Liver (tissue), 3 donors: Measurements from ENCODE around the gene BCL7C.

Experiments used
- EGR1 ChIP-seq, 2 donors: IDR thresholded peaks; 2 replicates each; pipeline ENCODE4 v1.6.1; 2016 to 2018; ENCODE audit warnings: antibody characterized with exemption in 2 of 2, low read depth in 2 of 2
- FOXA1 ChIP-seq: IDR thresholded peaks from 2 replicates; pipeline ENCODE4 v1.6.1; 2016; ENCODE audit warnings: antibody characterized with exemption
- GABPA ChIP-seq, 2 donors: IDR thresholded peaks in 1 of 2; conservative IDR thresholded peaks in 1 of 2; 2 replicates each; pipeline ENCODE4 v1.6.1; 2016; ENCODE audit warnings: antibody characterized with exemption in 2 of 2, mild to moderate bottlenecking in 1 of 2, moderate library complexity in 1 of 2
- HNF4A ChIP-seq, 2 donors: conservative IDR thresholded peaks; 2 replicates each; pipeline ENCODE4 v1.6.1; 2016; ENCODE audit warnings: antibody characterized with exemption in 2 of 2, mild to moderate bottlenecking in 2 of 2
- HNF4G ChIP-seq: IDR thresholded peaks from 2 replicates; pipeline ENCODE4 v1.6.1; 2016; ENCODE audit warnings: antibody characterized with exemption
- RAD21 ChIP-seq, 2 donors: IDR thresholded peaks; 2 replicates each; pipeline ENCODE4 v1.6.1; 2016; ENCODE audit warnings: antibody characterized with exemption in 2 of 2, mild to moderate bottlenecking in 2 of 2
- RXRA ChIP-seq, 2 donors: IDR thresholded peaks; 2 replicates each; pipeline ENCODE4 v1.6.1; 2017 to 2018; ENCODE audit warnings: antibody characterized with exemption in 2 of 2, mild to moderate bottlenecking in 1 of 2
- SP1 ChIP-seq: IDR thresholded peaks from 2 replicates; pipeline ENCODE4 v1.6.1; 2018; ENCODE audit warnings: antibody characterized with exemption, mild to moderate bottlenecking
- TAF1 ChIP-seq: conservative IDR thresholded peaks from 2 replicates; pipeline ENCODE4 v1.6.1; 2016; ENCODE audit warnings: antibody characterized with exemption, mild to moderate bottlenecking
- YY1 ChIP-seq: IDR thresholded peaks from 2 replicates; pipeline ENCODE4 v1.6.1; 2016; ENCODE audit warnings: antibody characterized with exemption, mild to moderate bottlenecking
- TF ChIP-seq, protein P1 (sequence below): IDR thresholded peaks from 2 replicates; pipeline ENCODE4 v1.6.1; 2016; ENCODE audit warnings: antibody characterized with exemption
- TF ChIP-seq, protein P2 (sequence below): fragments of 150-350 bp; IDR thresholded peaks from 2 replicates; pipeline ENCODE4 v1.5.1; 2017; ENCODE audit warnings: improper control_type of control experiment, low read depth, low read length; ENCODE audit not compliant: missing input control
- TF ChIP-seq, protein P3 (sequence below): IDR thresholded peaks from 2 replicates; pipeline ENCODE4 v1.6.1; 2016; ENCODE audit warnings: antibody characterized with exemption
- donor health status: healthy.
- donor health status: healthy.

- TF ChIP-seq, protein P1, sequence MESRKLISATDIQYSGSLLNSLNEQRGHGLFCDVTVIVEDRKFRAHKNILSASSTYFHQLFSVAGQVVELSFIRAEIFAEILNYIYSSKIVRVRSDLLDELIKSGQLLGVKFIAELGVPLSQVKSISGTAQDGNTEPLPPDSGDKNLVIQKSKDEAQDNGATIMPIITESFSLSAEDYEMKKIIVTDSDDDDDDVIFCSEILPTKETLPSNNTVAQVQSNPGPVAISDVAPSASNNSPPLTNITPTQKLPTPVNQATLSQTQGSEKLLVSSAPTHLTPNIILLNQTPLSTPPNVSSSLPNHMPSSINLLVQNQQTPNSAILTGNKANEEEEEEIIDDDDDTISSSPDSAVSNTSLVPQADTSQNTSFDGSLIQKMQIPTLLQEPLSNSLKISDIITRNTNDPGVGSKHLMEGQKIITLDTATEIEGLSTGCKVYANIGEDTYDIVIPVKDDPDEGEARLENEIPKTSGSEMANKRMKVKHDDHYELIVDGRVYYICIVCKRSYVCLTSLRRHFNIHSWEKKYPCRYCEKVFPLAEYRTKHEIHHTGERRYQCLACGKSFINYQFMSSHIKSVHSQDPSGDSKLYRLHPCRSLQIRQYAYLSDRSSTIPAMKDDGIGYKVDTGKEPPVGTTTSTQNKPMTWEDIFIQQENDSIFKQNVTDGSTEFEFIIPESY, result no peak
- TF ChIP-seq GABPA (IDR thresholded peaks at IDR 0.05 in 1 of 2, conservative IDR thresholded peaks at IDR 0.05 in 1 of 2) (no peak), HNF4A (conservative IDR thresholded peaks at IDR 0.05) (no peak), RXRA (IDR thresholded peaks at IDR 0.05) (no peak), SP1 (no peak), FOXA1 (no peak), RAD21 (IDR thresholded peaks at IDR 0.05) (no peak), HNF4G (no peak), YY1 (no peak), EGR1 (IDR thresholded peaks at IDR 0.05; ENCODE audit: low read depth in 2 of 2) (no peak), TAF1 (no peak)
- TF ChIP-seq, protein P2, sequence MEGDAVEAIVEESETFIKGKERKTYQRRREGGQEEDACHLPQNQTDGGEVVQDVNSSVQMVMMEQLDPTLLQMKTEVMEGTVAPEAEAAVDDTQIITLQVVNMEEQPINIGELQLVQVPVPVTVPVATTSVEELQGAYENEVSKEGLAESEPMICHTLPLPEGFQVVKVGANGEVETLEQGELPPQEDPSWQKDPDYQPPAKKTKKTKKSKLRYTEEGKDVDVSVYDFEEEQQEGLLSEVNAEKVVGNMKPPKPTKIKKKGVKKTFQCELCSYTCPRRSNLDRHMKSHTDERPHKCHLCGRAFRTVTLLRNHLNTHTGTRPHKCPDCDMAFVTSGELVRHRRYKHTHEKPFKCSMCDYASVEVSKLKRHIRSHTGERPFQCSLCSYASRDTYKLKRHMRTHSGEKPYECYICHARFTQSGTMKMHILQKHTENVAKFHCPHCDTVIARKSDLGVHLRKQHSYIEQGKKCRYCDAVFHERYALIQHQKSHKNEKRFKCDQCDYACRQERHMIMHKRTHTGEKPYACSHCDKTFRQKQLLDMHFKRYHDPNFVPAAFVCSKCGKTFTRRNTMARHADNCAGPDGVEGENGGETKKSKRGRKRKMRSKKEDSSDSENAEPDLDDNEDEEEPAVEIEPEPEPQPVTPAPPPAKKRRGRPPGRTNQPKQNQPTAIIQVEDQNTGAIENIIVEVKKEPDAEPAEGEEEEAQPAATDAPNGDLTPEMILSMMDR, result no peak
- TF ChIP-seq, protein P3, sequence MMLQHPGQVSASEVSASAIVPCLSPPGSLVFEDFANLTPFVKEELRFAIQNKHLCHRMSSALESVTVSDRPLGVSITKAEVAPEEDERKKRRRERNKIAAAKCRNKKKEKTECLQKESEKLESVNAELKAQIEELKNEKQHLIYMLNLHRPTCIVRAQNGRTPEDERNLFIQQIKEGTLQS, result no peak
These were observed 34.0 kb upstream of the BCL7C start for GRCh38 chr16:30927789-30928378.
